Muscle of leg (tissue), 11 donors: ENCODE results near the gene MYO18A. TPM values are rescaled to one million over a fixed set of nuclear protein-coding genes. Genes with fewer than 3 reads are reported as not detected.
"Not testable (repeated sequence)": the region's sequence is repeated elsewhere in the genome, so short reads cannot be mapped to it uniquely, and the experiment has no call there.

Experiments
- DNase-seq: peaks from one replicate; pipeline ENCODE4 v3.0.0; 2013
- H3K27ac ChIP-seq: one replicate; pipeline ENCODE4 v1.5.1; 2013; ENCODE audit warnings: mild to moderate bottlenecking, low read length, control low read depth
- H3K27me3 ChIP-seq: one replicate; pipeline ENCODE4 v1.6.1; 2013; ENCODE audit warnings: low read length; ENCODE audit not compliant: control insufficient read depth, insufficient read depth
- H3K36me3 ChIP-seq: one replicate; pipeline ENCODE4 v1.6.1; 2013; ENCODE audit warnings: low read length; ENCODE audit not compliant: control insufficient read depth, insufficient read depth
- H3K4me1 ChIP-seq: one replicate; pipeline ENCODE4 v1.6.1; 2013; ENCODE audit warnings: low read length; ENCODE audit not compliant: control insufficient read depth, insufficient read depth
- H3K4me3 ChIP-seq: one replicate; pipeline ENCODE4 v1.5.1; 2013; ENCODE audit warnings: low read length, control low read depth
- H3K9me3 ChIP-seq: replicated peaks from 2 replicates; pipeline ENCODE4 v1.6.1; 2013; ENCODE audit warnings: low read depth, low read length; ENCODE audit not compliant: control insufficient read depth
- WGBS: methylation state at CpG from one replicate; pipeline ENCODE4 v1.1.5; 2013; ENCODE audit warnings: missing lambda C conversion rate; ENCODE audit not compliant: insufficient coverage; 5-methylcytosine and 5-hydroxymethylcytosine counted together
- polyA plus RNA-seq, 8 donors: library from polyadenylated mRNA; unstranded; fragments of 120-200 nt; gene quantifications; one replicate each; pipeline versions ENCODE4 v1.2.1 to v1.2.3, GENCODE V29; 2013; ENCODE audit warnings: inconsistent platforms in 1 of 8, low replicate concordance in 1 of 8; ENCODE audit not compliant: insufficient read length in 8 of 8, insufficient read depth in 1 of 8
- total RNA-seq: library from RNA; stranded (reverse); fragments of 120-200 nt; gene quantifications from one replicate; pipeline ENCODE4 v1.2.4, GENCODE V29; 2013

Gene MYO18A
- total and polyA plus RNA-seq, 9 donors: 157 to 309 (median 205) TPM

DNA sequence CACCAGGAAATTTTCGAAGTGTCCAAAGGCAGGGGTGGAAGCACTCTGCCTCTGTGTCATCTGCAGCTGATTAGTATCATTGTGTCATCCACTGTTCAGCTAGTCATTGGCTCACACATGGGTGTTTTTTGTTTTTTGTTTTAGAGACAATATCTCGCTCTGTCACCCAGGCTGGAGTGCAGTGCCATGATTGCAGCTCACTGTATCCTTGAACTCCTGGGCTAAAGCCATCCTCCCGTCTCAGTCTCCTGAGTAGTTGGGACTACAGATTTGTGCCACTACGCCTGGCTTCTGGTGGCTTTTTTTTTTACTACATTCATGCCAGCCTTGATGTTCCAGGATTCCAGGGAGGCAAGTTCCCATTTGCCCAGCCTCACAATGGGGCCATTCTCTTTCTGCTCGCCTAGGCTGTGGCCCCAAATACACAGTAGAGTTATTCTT lies 32.5 kb upstream of the MYO18A start:
- no peak for DNase-seq
- H3K9me3 ChIP-seq: no peaks in the 10 kb centered on the region
- no peak overlapping the region for H3K4me3 ChIP-seq
- H3K27me3 ChIP-seq: no peaks in the 10 kb centered on the region
- no peaks in the 10 kb centered on the region for H3K36me3 ChIP-seq
- H3K27ac ChIP-seq: no peak overlapping the region
- WGBS: 81% methylated on average over 4 of the region's 5 CpGs
- peaks cover 5% of the 10 kb centered on the region for H3K4me1 ChIP-seq

DNA sequence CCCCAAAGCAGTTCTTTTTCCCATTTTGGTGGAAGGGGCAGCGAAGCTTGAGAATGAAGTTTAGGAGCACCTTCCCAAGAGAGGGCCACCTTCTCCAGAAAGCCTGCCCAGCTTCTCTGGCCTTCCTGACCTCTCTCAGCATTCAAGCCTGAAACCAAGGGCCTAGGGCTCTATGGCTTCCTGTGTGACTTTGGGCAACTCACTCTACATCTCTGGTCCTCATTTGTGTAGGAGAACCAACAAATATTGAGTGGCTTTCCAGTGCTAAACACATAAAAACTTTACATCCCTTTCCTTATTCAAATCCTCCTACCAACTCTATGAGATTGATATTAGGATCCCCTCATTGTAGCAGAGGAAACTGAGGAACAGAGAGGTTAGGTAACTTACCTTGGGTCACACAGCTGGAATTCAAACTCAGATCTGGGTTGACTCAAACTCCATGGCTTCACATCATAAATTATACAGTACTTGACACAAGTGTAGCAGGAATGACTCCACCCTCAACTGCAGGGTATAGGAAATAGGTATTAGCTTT lies 32.0 kb upstream of the MYO18A start:
- Histone ChIP-seq H3K9me3 (no peaks in the 10 kb centered on the region), H3K4me3 (no peak overlapping the region), H3K27me3 (no peaks in the 10 kb centered on the region), H3K36me3 (no peaks in the 10 kb centered on the region), H3K27ac (no peak overlapping the region), H3K4me1 (peaks cover 5% of the 10 kb centered on the region)
- no peak for DNase-seq
- WGBS: no CpG with 5 or more reads among the region's 1 CpG

DNA sequence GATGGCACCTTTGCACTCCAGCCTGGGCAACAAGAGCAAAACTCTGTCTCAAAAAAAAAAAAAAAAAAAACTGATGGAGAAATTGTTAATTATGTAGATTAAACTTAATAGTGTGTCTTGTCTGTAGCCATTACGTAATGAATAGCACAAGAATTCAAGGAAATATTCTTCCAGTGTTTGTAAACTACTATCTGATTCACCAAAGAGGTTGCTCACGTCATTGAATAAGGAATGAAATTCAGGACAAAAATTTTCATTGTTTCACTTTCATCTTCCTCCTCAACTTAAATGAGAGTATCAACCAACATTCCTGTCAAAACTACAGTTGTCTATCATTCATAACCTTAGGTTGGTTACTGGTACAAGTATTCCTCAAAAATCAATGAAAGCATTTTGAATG lies 30.7 kb upstream of the MYO18A start:
- no peak overlapping the region for H3K4me3 ChIP-seq
- no peak overlapping the region for H3K27ac ChIP-seq
- peaks cover 5% of the 10 kb centered on the region for H3K4me1 ChIP-seq
- no peaks in the 10 kb centered on the region for H3K9me3 ChIP-seq
- no peak for DNase-seq
- H3K36me3 ChIP-seq: no peaks in the 10 kb centered on the region
- no peaks in the 10 kb centered on the region for H3K27me3 ChIP-seq
- no CpG with 5 or more reads among the region's 2 CpGs for WGBS

DNA sequence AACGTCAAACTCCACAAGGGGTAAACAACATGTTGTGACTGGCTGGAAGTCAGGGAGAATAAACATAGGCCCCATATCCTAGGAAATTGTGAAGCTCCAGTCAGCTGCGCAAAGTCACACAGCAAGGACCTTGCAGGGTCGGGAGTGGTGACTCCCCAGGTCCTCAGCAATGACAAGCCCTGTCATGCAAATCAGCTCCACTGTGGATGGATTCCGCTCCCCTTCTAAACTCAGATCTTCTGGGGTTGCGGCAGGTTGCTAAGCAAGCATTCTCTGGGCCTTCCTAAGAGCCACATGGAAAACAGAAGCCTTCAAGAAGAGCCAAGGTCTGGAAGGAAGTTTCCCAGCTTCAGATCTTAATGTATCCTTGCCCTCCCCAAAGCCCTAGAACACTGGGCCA lies 28.9 kb upstream of the MYO18A start:
- 83% methylated on average over 4 of the region's 5 CpGs for WGBS
- no peak for DNase-seq
- Histone ChIP-seq H3K36me3 (no peaks in the 10 kb centered on the region), H3K27me3 (no peaks in the 10 kb centered on the region), H3K9me3 (no peaks in the 10 kb centered on the region), H3K4me3 (no peak overlapping the region), H3K27ac (no peak overlapping the region), H3K4me1 (no peaks in the 10 kb centered on the region)

DNA sequence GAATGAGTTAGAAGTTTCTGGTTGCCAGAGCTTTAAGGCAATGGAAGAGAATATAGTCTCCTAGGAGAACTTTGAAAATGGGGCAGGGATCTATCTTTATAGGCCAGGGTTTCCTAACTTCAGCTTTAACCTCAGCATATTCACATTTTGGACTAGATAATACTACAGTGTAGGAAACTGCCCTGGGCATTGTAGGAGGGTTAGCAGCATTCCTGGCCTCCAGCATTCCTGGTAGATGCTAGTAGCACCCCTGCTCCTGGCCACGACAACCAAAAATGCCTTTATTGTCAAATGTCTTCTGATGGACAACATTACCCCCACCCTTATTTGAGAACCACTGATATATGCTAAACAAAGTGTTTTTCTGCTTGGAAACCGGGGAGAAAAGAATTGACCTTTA lies 27.8 kb upstream of the MYO18A start:
- 20% methylated on average over 1 of the region's 2 CpGs for WGBS
- DNase-seq: no peak

DNA sequence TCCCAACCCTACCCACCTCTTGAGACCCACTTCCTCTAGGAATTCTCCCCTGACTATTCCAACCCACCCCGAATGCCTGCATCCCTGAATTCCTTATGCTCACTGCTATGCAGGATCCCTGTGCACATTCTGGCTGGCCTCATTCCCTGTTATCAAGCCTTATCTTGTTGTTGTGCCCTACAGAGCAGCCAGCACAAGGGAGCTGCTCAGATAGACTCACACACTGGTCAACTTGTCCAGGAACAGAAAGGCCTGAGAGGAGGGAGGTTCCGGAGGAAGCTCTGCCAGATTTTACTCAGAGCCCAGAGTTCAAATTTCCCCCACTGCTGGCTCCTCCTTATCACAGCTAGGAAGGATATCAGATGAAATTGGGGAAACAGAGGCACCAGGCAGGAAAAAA lies 24.8 kb upstream of the MYO18A start:
- Histone ChIP-seq H3K4me3 (no peak overlapping the region), H3K27ac (no peak overlapping the region), H3K4me1 (no peaks in the 10 kb centered on the region), H3K36me3 (no peaks in the 10 kb centered on the region), H3K9me3 (no peaks in the 10 kb centered on the region), H3K27me3 (no peaks in the 10 kb centered on the region)
- WGBS: 75% methylated on average over 1 of the region's 2 CpGs
- no peak for DNase-seq

More for the DNA sequence above, 27.8 kb upstream of the MYO18A start:
- Histone ChIP-seq H3K4me3 (no peak overlapping the region), H3K27me3 (no peaks in the 10 kb centered on the region), H3K27ac (no peak overlapping the region), H3K9me3 (no peaks in the 10 kb centered on the region), H3K4me1 (no peaks in the 10 kb centered on the region), H3K36me3 (no peaks in the 10 kb centered on the region)

- H3K36me3 ChIP-seq, H3K27me3 ChIP-seq, H3K4me1 ChIP-seq, H3K27ac ChIP-seq, DNase-seq, H3K9me3 ChIP-seq, H3K4me3 ChIP-seq: not testable (repeated sequence)
- WGBS: 81% methylated on average over 13 of the region's 16 CpGs
Measured at GRCh38 chr17:29204068-29204804, 24.0 kb upstream of the MYO18A start.

- Histone ChIP-seq H3K4me1 (no peaks in the 10 kb centered on the region), H3K27me3 (peaks cover 3% of the 10 kb centered on the region), H3K9me3 (no peaks in the 10 kb centered on the region), H3K36me3 (no peaks in the 10 kb centered on the region), H3K27ac (no peak overlapping the region), H3K4me3 (no peak overlapping the region)
- WGBS: 84% methylated on average over 12 of the region's 16 CpGs
- DNase-seq: no peak
Measured at GRCh38 chr17:29197516-29198272, 17.5 kb upstream of the MYO18A start.

- no peaks in the 10 kb centered on the region for H3K36me3 ChIP-seq
- H3K9me3 ChIP-seq: no peaks in the 10 kb centered on the region
- no peak overlapping the region for H3K27ac ChIP-seq
- 74% methylated on average over 6 of the region's 9 CpGs for WGBS
- DNase-seq: no peak
- H3K4me1 ChIP-seq: no peaks in the 10 kb centered on the region
- peaks cover 5% of the 10 kb centered on the region for H3K27me3 ChIP-seq
- H3K4me3 ChIP-seq: no peak overlapping the region
Measured at GRCh38 chr17:29196769-29197515, 16.7 kb upstream of the MYO18A start.
